WTC11 (cell line): ENCODE data around the gene ZDHHC17. TPM values are rescaled to one million over a fixed set of nuclear protein-coding genes. Genes with fewer than 3 reads are reported as not detected.
A peak's percentile ranks its signal among the peaks of the same experiment; 100 is the strongest.

Experiments used
- ATAC-seq: fragments of 200-7000 bp; cut with Tn5 transposase; 2 replicates; pipeline ENCODE4 v1.10.0; 2021; ENCODE audit warnings: mild to moderate bottlenecking, moderate library complexity
- CTCF ChIA-PET: fragments of 300-600 bp; sonication (Branson Sonifier 250); formaldehyde crosslinking; loops from one replicate; lab custom pipeline; 2021; ENCODE audit warnings: antibody characterized with exemption; lab: Charles Lee
- POLR2A ChIA-PET: fragments of 350-600 bp; sonication (Branson Sonifier 250); formaldehyde crosslinking; loops from one replicate; lab custom pipeline; 2021; ENCODE audit warnings: antibody characterized with exemption; lab: Charles Lee
- DNase-seq: peaks from one replicate; pipeline ENCODE4 v3.0.0; 2021; ENCODE audit warnings: low spot score
- H3K27ac Mint-ChIP-seq: 2 replicates; pipeline ENCODE4 v1.8.0; 2021; ENCODE audit warnings: mixed read lengths
- H3K27me3 Mint-ChIP-seq: 2 replicates; pipeline ENCODE4 v1.8.0; 2021; ENCODE audit warnings: low read depth, mild to moderate bottlenecking, moderate library complexity, mixed read lengths
- H3K36me3 Mint-ChIP-seq: 2 replicates; pipeline ENCODE4 v1.8.0; 2021; ENCODE audit warnings: mixed read lengths
- H3K4me1 Mint-ChIP-seq: 2 replicates; pipeline ENCODE4 v1.8.0; 2022; ENCODE audit warnings: mixed read lengths
- H3K4me3 Mint-ChIP-seq: 2 replicates; pipeline ENCODE4 v1.8.0; 2021; ENCODE audit warnings: mild to moderate bottlenecking, moderate library complexity, mixed read lengths
- H3K9me3 Mint-ChIP-seq: 2 replicates; pipeline ENCODE4 v1.8.0; 2021; ENCODE audit warnings: mixed read lengths
- ELF4 ChIP-seq: sonication (generic); formaldehyde crosslinking; IDR thresholded peaks from 2 replicates; pipeline ENCODE4 v1.8.1; 2022; ENCODE audit warnings: low read depth, mild to moderate bottlenecking, moderate library complexity, missing genetic modification reagents
- GTF2I ChIP-seq: fragments of 250-450 bp; sonication (Bioruptor Pico); conservative IDR thresholded peaks from 2 replicates; pipeline ENCODE4 v1.4.0; 2021; ENCODE audit warnings: mild to moderate bottlenecking
- NR3C1 ChIP-seq: sonication (generic); formaldehyde crosslinking; conservative IDR thresholded peaks from 2 replicates; pipeline ENCODE4 v1.8.1; 2023; ENCODE audit warnings: low read depth, mild to moderate bottlenecking, missing genetic modification reagents
- PRRX2 ChIP-seq: fragments of 250-450 bp; sonication (Bioruptor Pico); IDR thresholded peaks from 2 replicates; pipeline ENCODE4 v1.8.0; 2021; ENCODE audit warnings: mild to moderate bottlenecking
- SMAD4 ChIP-seq: sonication (generic); formaldehyde crosslinking; IDR thresholded peaks from 2 replicates; pipeline ENCODE4 v1.8.0; 2022; ENCODE audit warnings: mild to moderate bottlenecking, missing genetic modification reagents
- SP1 ChIP-seq: sonication (generic); formaldehyde crosslinking; conservative IDR thresholded peaks from 2 replicates; pipeline ENCODE4 v1.8.1; 2022; ENCODE audit warnings: missing genetic modification reagents
- ZNF121 ChIP-seq: sonication (generic); formaldehyde crosslinking; IDR thresholded peaks from 2 replicates; pipeline ENCODE4 v1.8.0; 2023; ENCODE audit warnings: missing genetic modification reagents
- ZNF396 ChIP-seq: fragments of 250-450 bp; sonication (Bioruptor Pico); IDR thresholded peaks from 2 replicates; pipeline ENCODE4 v1.8.0; 2021; ENCODE audit warnings: mild to moderate bottlenecking, moderate library complexity, borderline replicate concordance
- ZNF416 ChIP-seq: fragments of 250-450 bp; sonication (Bioruptor Pico); IDR thresholded peaks from 2 replicates; pipeline ENCODE4 v1.9.0; 2021; ENCODE audit warnings: mild to moderate bottlenecking, inconsistent platforms
- ZNF671 ChIP-seq: fragments of 250-450 bp; sonication (Bioruptor Pico); IDR thresholded peaks from 2 replicates; pipeline ENCODE4 v1.8.0; 2021; ENCODE audit warnings: mild to moderate bottlenecking
- total RNA-seq: library from RNA; stranded (reverse); gene quantifications from 3 replicates; pipeline ENCODE4 v1.2.3, GENCODE V29; 2021
- TF ChIP-seq, protein P1 (sequence below): sonication (generic); formaldehyde crosslinking; IDR thresholded peaks from 2 replicates; pipeline ENCODE4 v1.8.1; 2022; ENCODE audit warnings: missing genetic modification reagents, borderline replicate concordance
- TF ChIP-seq, protein P2 (sequence below): sonication (generic); formaldehyde crosslinking; IDR thresholded peaks from 2 replicates; pipeline ENCODE4 v1.8.1; 2022; ENCODE audit warnings: mild to moderate bottlenecking, moderate library complexity, missing genetic modification reagents
- TF ChIP-seq, protein P3 (sequence below): sonication (generic); formaldehyde crosslinking; IDR thresholded peaks from 2 replicates; pipeline ENCODE4 v1.8.0; 2022; ENCODE audit warnings: missing genetic modification reagents
- TF ChIP-seq, protein P4 (sequence below): sonication (generic); formaldehyde crosslinking; IDR thresholded peaks from 2 replicates; pipeline ENCODE4 v1.8.1; 2023; ENCODE audit warnings: mild to moderate bottlenecking, missing genetic modification reagents, moderate library complexity

Gene ZDHHC17
- total RNA-seq, 1 experiment from 2014 or later, result 30.7 TPM

DNA sequence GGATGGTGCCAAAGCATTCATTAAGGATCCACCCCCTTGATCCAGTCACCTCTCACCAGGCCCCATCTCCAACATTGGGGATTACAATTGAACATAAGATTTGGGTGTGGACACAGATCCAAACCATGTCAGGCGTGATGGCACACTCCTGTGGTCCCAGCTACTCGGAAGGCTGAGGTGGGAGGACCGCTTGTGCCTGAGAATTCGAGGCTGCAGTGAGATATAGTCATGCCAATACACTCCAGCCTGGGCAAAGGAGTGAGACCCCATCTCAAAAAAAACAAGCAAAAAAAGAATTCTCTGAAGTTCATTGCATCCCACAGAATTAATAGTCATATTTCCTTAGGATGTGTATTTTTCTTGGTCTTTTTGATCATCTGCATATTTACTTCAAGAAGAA, 34.9 kb downstream of the ZDHHC17 start:
- DNase-seq, result no peak
- Mint-ChIP-seq H3K27me3 (no peaks in the 10 kb centered on the region), H3K4me3 (no peak overlapping the region), H3K27ac (no peak overlapping the region), H3K9me3 (peaks cover 11% of the 10 kb centered on the region), H3K36me3 (peaks cover 40% of the 10 kb centered on the region), H3K4me1 (no peaks in the 10 kb centered on the region)
- TF ChIP-seq ELF4 (CRISPR knock-in tag), result no peak
- TF ChIP-seq ZNF121 (CRISPR knock-in tag), result 0 out of 2 replicates have a peak, but pooled peaks have one; percentile 52
- TF ChIP-seq ZNF396 (CRISPR knock-in tag), result no peak
- no peak for TF ChIP-seq GTF2I
- ChIA-PET CTCF (no interaction called here), POLR2A (no interaction called here)
- ATAC-seq, result no peak

DNA sequence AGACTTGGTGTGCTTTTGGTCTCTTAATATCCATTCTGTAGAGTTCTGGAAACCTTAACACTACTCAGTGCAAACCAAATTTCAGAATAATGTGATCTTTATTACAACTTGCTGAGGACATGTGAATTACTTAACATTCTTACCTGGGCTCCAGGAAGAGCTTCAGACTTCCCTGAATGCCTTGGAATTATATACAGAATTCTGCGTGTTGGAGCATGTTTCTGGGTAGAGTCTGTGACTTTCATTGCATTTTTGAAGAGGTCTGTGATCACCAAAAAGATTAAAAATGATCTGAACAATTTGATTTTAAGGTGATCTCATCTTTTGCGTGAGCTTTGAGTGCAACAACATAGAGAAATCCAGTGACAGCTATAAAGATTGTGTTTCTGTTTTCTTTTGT, 35.4 kb downstream of the ZDHHC17 start:
- Mint-ChIP-seq H3K27ac (no peak overlapping the region), H3K27me3 (no peaks in the 10 kb centered on the region), H3K9me3 (peaks cover 11% of the 10 kb centered on the region), H3K36me3 (peaks cover 40% of the 10 kb centered on the region), H3K4me1 (no peaks in the 10 kb centered on the region), H3K4me3 (no peak overlapping the region)
- ChIA-PET CTCF (no interaction called here), POLR2A (no interaction called here)
- TF ChIP-seq, protein P1, sequence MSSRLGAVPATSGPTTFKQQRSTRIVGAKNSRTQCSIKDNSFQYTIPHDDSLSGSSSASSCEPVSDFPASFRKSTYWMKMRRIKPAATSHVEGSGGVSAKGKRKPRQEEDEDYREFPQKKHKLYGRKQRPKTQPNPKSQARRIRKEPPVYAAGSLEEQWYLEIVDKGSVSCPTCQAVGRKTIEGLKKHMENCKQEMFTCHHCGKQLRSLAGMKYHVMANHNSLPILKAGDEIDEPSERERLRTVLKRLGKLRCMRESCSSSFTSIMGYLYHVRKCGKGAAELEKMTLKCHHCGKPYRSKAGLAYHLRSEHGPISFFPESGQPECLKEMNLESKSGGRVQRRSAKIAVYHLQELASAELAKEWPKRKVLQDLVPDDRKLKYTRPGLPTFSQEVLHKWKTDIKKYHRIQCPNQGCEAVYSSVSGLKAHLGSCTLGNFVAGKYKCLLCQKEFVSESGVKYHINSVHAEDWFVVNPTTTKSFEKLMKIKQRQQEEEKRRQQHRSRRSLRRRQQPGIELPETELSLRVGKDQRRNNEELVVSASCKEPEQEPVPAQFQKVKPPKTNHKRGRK, result no peak
- TF ChIP-seq ZNF671 (CRISPR knock-in tag), result no peak
- no peak for ATAC-seq
- no peak for DNase-seq

DNA sequence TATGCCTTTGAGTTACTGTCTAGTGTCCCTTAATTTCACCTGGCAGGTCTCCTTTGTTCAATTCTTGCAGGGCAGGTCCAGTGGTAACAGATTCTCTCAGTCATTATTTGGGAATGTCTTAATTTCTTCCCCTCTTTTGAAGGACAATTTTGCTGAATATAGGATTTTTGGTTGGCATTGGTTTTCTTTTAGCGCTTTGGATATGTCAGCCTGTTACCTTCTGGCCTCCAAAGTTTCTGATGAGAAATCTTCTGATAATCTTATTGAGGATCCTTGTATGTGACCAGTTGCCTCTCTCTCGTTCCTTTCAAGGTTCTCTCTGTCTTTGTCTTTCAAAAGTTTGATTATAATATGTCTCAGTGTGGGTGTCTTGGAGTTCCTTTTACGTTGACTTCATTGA, 38.1 kb downstream of the ZDHHC17 start:
- Mint-ChIP-seq H3K9me3 (peaks cover 11% of the 10 kb centered on the region), H3K27ac (no peak overlapping the region), H3K27me3 (no peaks in the 10 kb centered on the region), H3K4me1 (no peaks in the 10 kb centered on the region), H3K36me3 (peaks cover 46% of the 10 kb centered on the region), H3K4me3 (no peak overlapping the region)
- CTCF ChIA-PET, result no interaction called here
- DNase-seq (no peak), ATAC-seq (no peak)
- POLR2A ChIA-PET, result no interaction called here
- TF ChIP-seq, protein P2, sequence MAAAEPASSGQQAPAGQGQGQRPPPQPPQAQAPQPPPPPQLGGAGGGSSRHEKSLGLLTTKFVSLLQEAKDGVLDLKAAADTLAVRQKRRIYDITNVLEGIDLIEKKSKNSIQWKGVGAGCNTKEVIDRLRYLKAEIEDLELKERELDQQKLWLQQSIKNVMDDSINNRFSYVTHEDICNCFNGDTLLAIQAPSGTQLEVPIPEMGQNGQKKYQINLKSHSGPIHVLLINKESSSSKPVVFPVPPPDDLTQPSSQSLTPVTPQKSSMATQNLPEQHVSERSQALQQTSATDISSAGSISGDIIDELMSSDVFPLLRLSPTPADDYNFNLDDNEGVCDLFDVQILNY (CRISPR knock-in tag), result no peak
- TF ChIP-seq ZNF416 (CRISPR knock-in tag) (no peak), SP1 (CRISPR knock-in tag) (no peak), NR3C1 (no peak), GTF2I (no peak), SMAD4 (CRISPR knock-in tag) (no peak), ZNF671 (CRISPR knock-in tag) (no peak), PRRX2 (no peak)
- TF ChIP-seq, protein P3, sequence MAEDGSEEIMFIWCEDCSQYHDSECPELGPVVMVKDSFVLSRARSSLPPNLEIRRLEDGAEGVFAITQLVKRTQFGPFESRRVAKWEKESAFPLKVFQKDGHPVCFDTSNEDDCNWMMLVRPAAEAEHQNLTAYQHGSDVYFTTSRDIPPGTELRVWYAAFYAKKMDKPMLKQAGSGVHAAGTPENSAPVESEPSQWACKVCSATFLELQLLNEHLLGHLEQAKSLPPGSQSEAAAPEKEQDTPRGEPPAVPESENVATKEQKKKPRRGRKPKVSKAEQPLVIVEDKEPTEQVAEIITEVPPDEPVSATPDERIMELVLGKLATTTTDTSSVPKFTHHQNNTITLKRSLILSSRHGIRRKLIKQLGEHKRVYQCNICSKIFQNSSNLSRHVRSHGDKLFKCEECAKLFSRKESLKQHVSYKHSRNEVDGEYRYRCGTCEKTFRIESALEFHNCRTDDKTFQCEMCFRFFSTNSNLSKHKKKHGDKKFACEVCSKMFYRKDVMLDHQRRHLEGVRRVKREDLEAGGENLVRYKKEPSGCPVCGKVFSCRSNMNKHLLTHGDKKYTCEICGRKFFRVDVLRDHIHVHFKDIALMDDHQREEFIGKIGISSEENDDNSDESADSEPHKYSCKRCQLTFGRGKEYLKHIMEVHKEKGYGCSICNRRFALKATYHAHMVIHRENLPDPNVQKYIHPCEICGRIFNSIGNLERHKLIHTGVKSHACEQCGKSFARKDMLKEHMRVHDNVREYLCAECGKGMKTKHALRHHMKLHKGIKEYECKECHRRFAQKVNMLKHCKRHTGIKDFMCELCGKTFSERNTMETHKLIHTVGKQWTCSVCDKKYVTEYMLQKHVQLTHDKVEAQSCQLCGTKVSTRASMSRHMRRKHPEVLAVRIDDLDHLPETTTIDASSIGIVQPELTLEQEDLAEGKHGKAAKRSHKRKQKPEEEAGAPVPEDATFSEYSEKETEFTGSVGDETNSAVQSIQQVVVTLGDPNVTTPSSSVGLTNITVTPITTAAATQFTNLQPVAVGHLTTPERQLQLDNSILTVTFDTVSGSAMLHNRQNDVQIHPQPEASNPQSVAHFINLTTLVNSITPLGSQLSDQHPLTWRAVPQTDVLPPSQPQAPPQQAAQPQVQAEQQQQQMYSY (CRISPR knock-in tag), result no peak
- TF ChIP-seq, protein P4, sequence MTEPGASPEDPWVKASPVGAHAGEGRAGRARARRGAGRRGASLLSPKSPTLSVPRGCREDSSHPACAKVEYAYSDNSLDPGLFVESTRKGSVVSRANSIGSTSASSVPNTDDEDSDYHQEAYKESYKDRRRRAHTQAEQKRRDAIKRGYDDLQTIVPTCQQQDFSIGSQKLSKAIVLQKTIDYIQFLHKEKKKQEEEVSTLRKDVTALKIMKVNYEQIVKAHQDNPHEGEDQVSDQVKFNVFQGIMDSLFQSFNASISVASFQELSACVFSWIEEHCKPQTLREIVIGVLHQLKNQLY, result no peak
